ENCODE data around the gene ZNF750.

DNA sequence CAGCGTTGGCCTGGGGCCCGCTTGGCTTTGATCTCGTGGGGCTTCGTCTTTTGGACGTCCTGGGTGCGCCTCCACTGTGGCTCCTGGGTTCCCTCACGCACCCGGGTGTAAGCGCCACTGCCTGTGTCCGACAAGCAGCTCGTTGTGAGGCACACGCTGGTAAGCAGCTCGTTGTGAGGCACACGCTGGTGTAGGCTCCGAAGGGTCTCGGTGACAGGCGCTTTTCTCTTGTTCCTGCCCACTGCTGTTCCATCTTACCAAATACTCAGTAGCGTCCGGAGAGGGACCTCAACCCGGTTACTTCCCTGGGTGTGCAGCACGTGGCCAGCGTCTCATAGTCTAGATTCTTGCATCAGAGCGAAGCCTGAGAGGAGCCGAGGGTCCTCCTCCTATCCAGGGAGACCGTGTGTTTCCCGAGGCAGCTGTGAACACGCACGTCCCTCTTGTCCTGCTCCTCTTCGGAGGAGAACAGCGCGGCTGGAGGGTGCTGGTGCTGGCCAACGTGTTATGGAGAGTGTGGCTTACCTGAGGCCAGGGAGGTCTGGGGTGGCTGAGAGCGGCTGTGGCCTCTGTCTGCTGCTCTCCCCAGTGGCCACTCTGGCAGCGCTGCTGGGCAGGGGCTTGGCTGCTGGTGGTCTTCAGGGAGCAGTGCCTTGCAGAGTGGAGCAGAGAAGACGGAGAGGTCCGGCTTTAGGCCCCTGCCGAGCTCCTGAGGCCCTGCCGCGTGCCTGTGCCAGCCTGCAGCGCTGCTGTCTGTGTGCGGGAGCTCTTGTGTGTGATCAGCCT is 32.1 kb upstream of the ZNF750 start:
- TF ChIP-seq, protein P1, sequence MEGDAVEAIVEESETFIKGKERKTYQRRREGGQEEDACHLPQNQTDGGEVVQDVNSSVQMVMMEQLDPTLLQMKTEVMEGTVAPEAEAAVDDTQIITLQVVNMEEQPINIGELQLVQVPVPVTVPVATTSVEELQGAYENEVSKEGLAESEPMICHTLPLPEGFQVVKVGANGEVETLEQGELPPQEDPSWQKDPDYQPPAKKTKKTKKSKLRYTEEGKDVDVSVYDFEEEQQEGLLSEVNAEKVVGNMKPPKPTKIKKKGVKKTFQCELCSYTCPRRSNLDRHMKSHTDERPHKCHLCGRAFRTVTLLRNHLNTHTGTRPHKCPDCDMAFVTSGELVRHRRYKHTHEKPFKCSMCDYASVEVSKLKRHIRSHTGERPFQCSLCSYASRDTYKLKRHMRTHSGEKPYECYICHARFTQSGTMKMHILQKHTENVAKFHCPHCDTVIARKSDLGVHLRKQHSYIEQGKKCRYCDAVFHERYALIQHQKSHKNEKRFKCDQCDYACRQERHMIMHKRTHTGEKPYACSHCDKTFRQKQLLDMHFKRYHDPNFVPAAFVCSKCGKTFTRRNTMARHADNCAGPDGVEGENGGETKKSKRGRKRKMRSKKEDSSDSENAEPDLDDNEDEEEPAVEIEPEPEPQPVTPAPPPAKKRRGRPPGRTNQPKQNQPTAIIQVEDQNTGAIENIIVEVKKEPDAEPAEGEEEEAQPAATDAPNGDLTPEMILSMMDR (IDR thresholded peaks at IDR 0.05): no peak
- TF ChIP-seq POLR2A (IDR thresholded peaks at IDR 0.05) (no peak), EP300 (IDR thresholded peaks at IDR 0.05) (no peak)

All from tibial nerve (tissue), 4 donors.